GM18951 (cell line): ENCODE measurements around the gene APOA5.
"Not testable (repeated sequence)": the region's sequence is repeated elsewhere in the genome, so short reads cannot be mapped to it uniquely, and the experiment has no call there.

ENCODE experiments used
- POLR2A ChIP-seq: IDR thresholded peaks from 4 replicates; pipeline ENCODE4 v1.6.1; 2011; ENCODE audit warnings: mild to moderate bottlenecking; ENCODE audit not compliant: insufficient read length, insufficient read depth; ENCODE audit errors: extremely low read depth
- in situ Hi-C: fragments of 300-500 bp; cut with MboI; formaldehyde crosslinking; loops from one replicate; pipeline ENCODE4 v1.12.0; 2022; ENCODE audit warnings: low sequenced_read_pairs, mixed read lengths, inconsistent platforms; ENCODE audit not compliant: unreplicated experiment

APOA5 gene

GRCh38 chr11:116786966-116787365, 4.7 kb downstream of the APOA5 start:
- TF ChIP-seq POLR2A = no peak
- in situ Hi-C loops = no loop called here

GRCh38 chr11:116786326-116786725, 5.4 kb downstream of the APOA5 start:
- no peak for TF ChIP-seq POLR2A
- in situ Hi-C loops = no loop called here

GRCh38 chr11:116782728-116783127, 9.0 kb downstream of the APOA5 start:
- in situ Hi-C loops = no loop called here
- TF ChIP-seq POLR2A = no peak

- in situ Hi-C loops = no loop called here
- TF ChIP-seq POLR2A = no peak
These were observed 13.1 kb downstream of the APOA5 start for GRCh38 chr11:116778556-116778955.

GRCh38 chr11:116777056-116777455, 14.6 kb downstream of the APOA5 start:
- in situ Hi-C loops = no loop called here
- no peak for TF ChIP-seq POLR2A

- in situ Hi-C loops = no loop called here
- TF ChIP-seq POLR2A = no peak
These were observed 15.1 kb downstream of the APOA5 start for GRCh38 chr11:116776522-116776984.

GRCh38 chr11:116775975-116776374, 15.7 kb downstream of the APOA5 start:
- in situ Hi-C loops = no loop called here
- no peak for TF ChIP-seq POLR2A

- TF ChIP-seq POLR2A = no peak
- in situ Hi-C loops = no loop called here
These were observed 17.0 kb downstream of the APOA5 start for GRCh38 chr11:116774661-116775060.

GRCh38 chr11:116773203-116774097, 18.2 kb downstream of the APOA5 start:
- in situ Hi-C loops = no loop called here

GRCh38 chr11:116772443-116773202, 19.1 kb downstream of the APOA5 start, which contains the start of gene BUD13:
Gene BUD13, minus strand, starts transcription at chr11:116772987. Its CDS starts 23 bp downstream, at chr11:116772964.
- in situ Hi-C loops = no loop called here
- TF ChIP-seq POLR2A = peak; percentile 89

More at GRCh38 chr11:116773203-116774097, 18.2 kb downstream of the APOA5 start:
- no peak for TF ChIP-seq POLR2A

- TF ChIP-seq POLR2A = no peak
- in situ Hi-C loops = no loop called here
These were observed 19.7 kb downstream of the APOA5 start for GRCh38 chr11:116771935-116772334.

GRCh38 chr11:116762132-116762531, 29.5 kb downstream of the APOA5 start:
- in situ Hi-C loops = no loop called here

GRCh38 chr11:116756044-116756443, 35.6 kb downstream of the APOA5 start:
- in situ Hi-C loops = not testable (repeated sequence)

More at GRCh38 chr11:116762132-116762531, 29.5 kb downstream of the APOA5 start:
- TF ChIP-seq POLR2A = no peak

- in situ Hi-C loops = no loop called here
These were observed 41.5 kb downstream of the APOA5 start for GRCh38 chr11:116750070-116750718.

More at GRCh38 chr11:116750070-116750718, 41.5 kb downstream of the APOA5 start:
- TF ChIP-seq POLR2A = no peak
